ENCODE results near the gene DTHD1.

- no peak for TF ChIP-seq EP300 (IDR thresholded peaks at IDR 0.05)
- TF ChIP-seq CTCF (IDR thresholded peaks at IDR 0.05) = no peak
- TF ChIP-seq POLR2A (IDR thresholded peaks at IDR 0.05) = no peak
Observed at GRCh38 chr4:36313301-36313700, 31.9 kb downstream of the DTHD1 start.

All from sigmoid colon (tissue), 4 donors.